Trophoblast cell (in vitro differentiated cells and primary cell): ENCODE measurements around the gene ACTR3C.
"Not testable (repeated sequence)": the region's sequence is repeated elsewhere in the genome, so short reads cannot be mapped to it uniquely, and the experiment has no call there.

Source experiments
- DNase-seq, 2 donors: peaks; one replicate each; pipeline ENCODE4 v3.0.0-alpha.2; 2016
- H2AFZ ChIP-seq: 2 replicates; pipeline ENCODE4 v1.6.1; 2013; ENCODE audit warnings: low read length, moderate library complexity, mild to moderate bottlenecking; ENCODE audit not compliant: insufficient read depth, poor library complexity
- H2AK5ac ChIP-seq: 2 replicates; pipeline ENCODE4 v1.6.1; 2013; ENCODE audit warnings: mild to moderate bottlenecking, low read length
- H2BK120ac ChIP-seq: 2 replicates; pipeline ENCODE4 v1.6.1; 2013; ENCODE audit warnings: low read length, mild to moderate bottlenecking, moderate library complexity; ENCODE audit not compliant: insufficient read depth, poor library complexity
- H2BK12ac ChIP-seq: 2 replicates; pipeline ENCODE4 v1.6.1; 2013; ENCODE audit warnings: mild to moderate bottlenecking, low read length, moderate library complexity
- H2BK5ac ChIP-seq: 2 replicates; pipeline ENCODE4 v1.6.1; 2013; ENCODE audit warnings: low read length, low read depth, moderate library complexity, mild to moderate bottlenecking; ENCODE audit not compliant: poor library complexity
- H3K14ac ChIP-seq: 2 replicates; pipeline ENCODE4 v1.6.1; 2013; ENCODE audit warnings: mild to moderate bottlenecking, low read length
- H3K18ac ChIP-seq: 2 replicates; pipeline ENCODE4 v1.6.1; 2013; ENCODE audit warnings: mild to moderate bottlenecking, low read length
- H3K23ac ChIP-seq: 2 replicates; pipeline ENCODE4 v1.6.1; 2013; ENCODE audit warnings: low read length
- H3K27ac ChIP-seq: 2 replicates; pipeline ENCODE4 v1.5.1; 2013; ENCODE audit warnings: low read depth, mild to moderate bottlenecking, inconsistent platforms, low read length, moderate library complexity
- H3K27me3 ChIP-seq: 2 replicates; pipeline ENCODE4 v1.6.1; 2013; ENCODE audit warnings: inconsistent platforms, mild to moderate bottlenecking, low read length, moderate library complexity; ENCODE audit not compliant: insufficient read depth
- H3K36me3 ChIP-seq, 2 experiments: 1 replicate in 1 of 2; 2 replicates in 1 of 2; pipeline ENCODE4 v1.6.1; 2013; ENCODE audit warnings: low read length in 2 of 2, mild to moderate bottlenecking in 2 of 2, moderate library complexity in 1 of 2; ENCODE audit not compliant: insufficient read depth in 2 of 2, control insufficient read depth in 1 of 2
- H3K4ac ChIP-seq: 2 replicates; pipeline ENCODE4 v1.6.1; 2013; ENCODE audit warnings: low read depth, mild to moderate bottlenecking, low read length, moderate library complexity
- H3K4me1 ChIP-seq, 2 experiments: 1 replicate in 1 of 2; 2 replicates in 1 of 2; pipeline ENCODE4 v1.6.1; 2013; ENCODE audit warnings: low read length in 2 of 2, mild to moderate bottlenecking in 2 of 2, moderate library complexity in 1 of 2; ENCODE audit not compliant: insufficient read depth in 2 of 2, control insufficient read depth in 1 of 2
- H3K4me2 ChIP-seq: 2 replicates; pipeline ENCODE4 v1.6.1; 2013; ENCODE audit warnings: inconsistent platforms, mild to moderate bottlenecking, low read length, moderate library complexity
- H3K4me3 ChIP-seq: 2 replicates; pipeline ENCODE4 v1.5.1; 2013; ENCODE audit warnings: mild to moderate bottlenecking, low read depth, low read length, inconsistent platforms
- H3K79me1 ChIP-seq: one replicate; pipeline ENCODE4 v1.6.1; 2013; ENCODE audit warnings: low read length
- H3K79me2 ChIP-seq: 2 replicates; pipeline ENCODE4 v1.6.1; 2013; ENCODE audit warnings: low read length, mild to moderate bottlenecking; ENCODE audit not compliant: control insufficient read depth, insufficient read depth, poor library complexity
- H3K9ac ChIP-seq: 2 replicates; pipeline ENCODE4 v1.6.1; 2013; ENCODE audit warnings: mild to moderate bottlenecking, low read length
- H3K9me3 ChIP-seq: 2 replicates; pipeline ENCODE4 v1.6.1; 2013; ENCODE audit warnings: low read depth, mild to moderate bottlenecking, control low read depth, inconsistent platforms, low read length; ENCODE audit not compliant: insufficient read depth
- H4K12ac ChIP-seq: 2 replicates; pipeline ENCODE4 v1.6.1; 2013; ENCODE audit warnings: low read depth, mild to moderate bottlenecking, low read length, moderate library complexity
- H4K8ac ChIP-seq: 2 replicates; pipeline ENCODE4 v1.6.1; 2013; ENCODE audit warnings: low read depth, mild to moderate bottlenecking, low read length, moderate library complexity
- H4K91ac ChIP-seq: one replicate; pipeline ENCODE4 v1.6.1; 2013; ENCODE audit warnings: low read depth, mild to moderate bottlenecking, low read length, moderate library complexity
- WGBS: extraction: QIAGEN DNeasy Blood & Tissue Kit; methylation state at CpG from one replicate; pipeline ENCODE4 v1.1.7; 2013; ENCODE audit warnings: missing lambda C conversion rate; ENCODE audit not compliant: insufficient read length, insufficient coverage; ENCODE audit errors: extremely low coverage; 5-methylcytosine and 5-hydroxymethylcytosine counted together

Gene ACTR3C

DNA sequence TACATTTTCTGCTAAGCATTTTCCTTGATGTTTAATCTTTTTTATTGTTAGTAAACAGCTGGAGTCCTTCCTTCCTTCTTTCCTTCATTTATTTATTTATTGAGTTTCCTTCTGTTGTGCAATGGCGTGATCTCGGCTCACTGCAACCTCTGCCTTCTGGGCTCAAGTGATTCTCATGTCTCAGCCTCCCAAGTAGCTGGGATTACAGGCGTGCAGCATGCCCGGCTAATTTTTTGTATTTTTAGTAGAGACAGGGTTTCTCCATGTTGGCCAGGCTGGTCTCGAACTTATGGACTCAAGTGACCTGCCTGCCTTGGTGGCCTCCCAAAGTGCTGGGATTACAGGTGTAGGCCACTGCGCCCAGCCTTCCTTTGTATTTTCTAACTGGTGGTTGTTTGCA, 6.4 kb downstream of the ACTR3C start:
- not testable (repeated sequence) for H3K18ac ChIP-seq, H3K79me2 ChIP-seq, H3K14ac ChIP-seq, H3K27me3 ChIP-seq, H3K4ac ChIP-seq, H3K9me3 ChIP-seq, DNase-seq, H3K4me2 ChIP-seq, H3K27ac ChIP-seq, H2BK120ac ChIP-seq, H2BK5ac ChIP-seq, H3K9ac ChIP-seq, H4K8ac ChIP-seq, H2AFZ ChIP-seq, H3K4me3 ChIP-seq, H3K23ac ChIP-seq, H4K12ac ChIP-seq, H2BK12ac ChIP-seq, H2AK5ac ChIP-seq, H3K36me3 ChIP-seq
- peaks cover 32% of the 10 kb centered on the region for H3K79me1 ChIP-seq
- no CpG with 5 or more reads among the region's 6 CpGs for WGBS
- peak overlapping the region; percentile 51 for H4K91ac ChIP-seq
- H3K4me1 ChIP-seq: peaks cover 19 to 23% of the 10 kb centered on the region in 2 experiments

DNA sequence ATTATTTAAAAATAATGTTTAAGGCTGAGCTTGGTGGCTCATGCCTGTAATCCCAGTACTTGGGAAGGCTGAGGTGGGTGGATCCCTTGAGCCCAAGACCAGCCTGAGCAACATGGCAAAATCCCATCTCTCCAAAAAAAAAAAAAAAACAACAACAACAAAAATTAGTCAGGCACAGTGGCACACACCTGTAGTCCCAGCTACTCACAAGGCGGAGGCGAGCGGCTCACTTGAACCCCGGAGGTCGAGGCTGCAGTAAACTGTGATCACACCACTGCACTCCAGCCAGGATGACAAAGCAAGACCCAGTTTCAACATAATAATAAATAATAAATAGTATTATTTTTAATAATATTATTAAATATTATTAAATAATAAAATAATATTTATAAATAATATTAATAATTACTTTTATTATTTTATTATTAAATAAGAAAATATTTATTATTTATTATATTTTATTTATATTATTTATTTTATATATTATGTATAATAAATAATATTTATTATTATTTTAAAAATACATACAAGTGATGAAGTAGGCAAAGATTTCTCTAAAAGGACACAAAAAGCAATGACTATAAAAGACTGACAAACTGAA, 8.6 kb downstream of the ACTR3C start:
- no peaks in the 10 kb centered on the region for H3K36me3 ChIP-seq
- no CpG with 5 or more reads among the region's 5 CpGs for WGBS
- no peak overlapping the region for H3K14ac ChIP-seq

DNA sequence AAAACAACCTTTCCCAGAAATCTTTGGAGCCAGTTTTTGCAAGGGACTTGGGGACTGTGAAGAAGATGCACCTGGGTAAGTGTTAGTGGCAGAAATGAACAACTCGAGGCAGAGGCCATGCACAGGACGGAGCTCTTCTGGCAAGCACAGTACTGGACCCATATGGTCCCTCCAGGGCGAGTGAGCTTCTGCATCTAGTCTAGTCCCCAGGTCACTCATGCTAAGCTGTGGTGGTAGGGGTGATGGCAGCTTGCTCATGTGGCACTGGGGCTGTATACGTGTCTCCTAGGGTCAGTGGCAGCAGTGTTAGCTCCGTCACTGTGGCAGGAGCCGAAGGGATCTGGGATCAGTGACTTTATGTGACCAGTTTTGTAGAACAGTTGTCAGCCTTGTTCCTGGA, 9.5 kb downstream of the ACTR3C start:
- Histone ChIP-seq H3K36me3 (no peaks in the 10 kb centered on the region), H3K9ac (no peak overlapping the region), H3K4ac (peak overlapping the region; percentile 46), H4K91ac (peak overlapping the region; percentile 91), H3K4me1 (peaks cover 18% of the 10 kb centered on the region in 2 experiments), H3K4me2 (no peak overlapping the region), H2AK5ac (peak overlapping the region; percentile 96), H2AFZ (peak overlapping the region; percentile 48), H3K9me3 (peaks cover 2% of the 10 kb centered on the region), H3K23ac (peak overlapping the region; percentile 18), H3K27ac (peak overlapping the region; percentile 92), H3K18ac (peak overlapping the region; percentile 73), H4K12ac (peak overlapping the region; percentile 39), H3K4me3 (no peak overlapping the region), H3K79me2 (peaks cover 1% of the 10 kb centered on the region), H4K8ac (peak overlapping the region; percentile 55), H3K14ac (peak overlapping the region; percentile 94), H2BK120ac (peak overlapping the region; percentile 94), H3K79me1 (peaks cover 29% of the 10 kb centered on the region), H2BK5ac (peak overlapping the region; percentile 52), H2BK12ac (peak overlapping the region; percentile 99), H3K27me3 (no peaks in the 10 kb centered on the region)
- WGBS: no CpG with 5 or more reads among the region's 6 CpGs
- no peak for DNase-seq

More for the DNA sequence above, 8.6 kb downstream of the ACTR3C start:
- Histone ChIP-seq H3K9me3 (peaks cover 2% of the 10 kb centered on the region), H3K27ac (no peak overlapping the region), H4K12ac (no peak overlapping the region), H3K9ac (no peak overlapping the region), H3K4ac (no peak overlapping the region), H2BK5ac (no peak overlapping the region), H3K79me1 (peaks cover 31% of the 10 kb centered on the region), H2BK12ac (peak overlapping the region; percentile 17), H3K23ac (no peak overlapping the region), H3K4me2 (no peak overlapping the region), H3K4me3 (no peak overlapping the region), H4K8ac (no peak overlapping the region), H4K91ac (no peak overlapping the region), H2AK5ac (no peak overlapping the region), H3K18ac (no peak overlapping the region), H2AFZ (no peak overlapping the region), H3K4me1 (peaks cover 20 to 21% of the 10 kb centered on the region in 2 experiments), H2BK120ac (peak overlapping the region; percentile 53), H3K79me2 (peaks cover 1% of the 10 kb centered on the region), H3K27me3 (no peaks in the 10 kb centered on the region)
- no peak for DNase-seq

DNA sequence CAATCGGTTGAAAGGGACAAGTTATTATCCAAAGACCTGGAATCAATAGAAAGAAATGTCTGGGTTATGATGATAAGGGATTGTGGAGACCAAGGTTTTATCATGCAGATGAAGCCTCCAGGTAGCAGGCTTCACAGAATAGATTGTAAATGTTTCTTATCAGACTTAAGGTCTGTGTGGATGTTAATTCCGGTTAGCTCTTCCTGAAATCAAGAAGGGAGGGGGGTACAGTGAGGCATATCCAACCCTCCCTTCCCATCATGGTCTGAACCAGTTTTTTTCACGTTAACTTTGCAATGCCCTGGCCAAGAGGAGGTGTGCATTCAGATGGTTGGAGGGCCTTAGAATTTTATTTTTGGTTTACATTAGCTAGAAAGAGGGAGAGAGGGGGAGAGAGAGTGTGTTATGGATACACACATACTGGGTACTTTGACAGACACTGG, 10.0 kb downstream of the ACTR3C start:
- H3K4ac ChIP-seq: no peak overlapping the region
- peaks cover 29% of the 10 kb centered on the region for H3K79me1 ChIP-seq
- no peak overlapping the region for H2AK5ac ChIP-seq
- H3K79me2 ChIP-seq: peaks cover 1% of the 10 kb centered on the region
- H3K18ac ChIP-seq: peak overlapping the region; percentile 73
- H3K4me1 ChIP-seq: peaks cover 17 to 18% of the 10 kb centered on the region in 2 experiments
- no peak overlapping the region for H3K4me3 ChIP-seq
- peak overlapping the region; percentile 99 for H2BK12ac ChIP-seq
- DNase-seq: no peak
- peak overlapping the region; percentile 92 for H4K91ac ChIP-seq
- no peaks in the 10 kb centered on the region for H3K36me3 ChIP-seq
- peak overlapping the region; percentile 94 for H3K14ac ChIP-seq
- H2BK5ac ChIP-seq: peak overlapping the region; percentile 98
- peak overlapping the region; percentile 92 for H3K27ac ChIP-seq
- H3K9me3 ChIP-seq: peaks cover 2% of the 10 kb centered on the region
- no peak overlapping the region for H3K4me2 ChIP-seq
- no peaks in the 10 kb centered on the region for H3K27me3 ChIP-seq
- no peak overlapping the region for H4K12ac ChIP-seq
- no peak overlapping the region for H3K23ac ChIP-seq
- H2BK120ac ChIP-seq: peak overlapping the region; percentile 94
- no peak overlapping the region for H2AFZ ChIP-seq
- WGBS: no CpG with 5 or more reads among the region's 3 CpGs
- H3K9ac ChIP-seq: no peak overlapping the region
- H4K8ac ChIP-seq: peak overlapping the region; percentile 10
